OCI-LY7 (cell line): ENCODE data around the gene CDC14B. TPM values are rescaled to one million over a fixed set of nuclear protein-coding genes. Genes with fewer than 3 reads are reported as not detected.

Experiments used
- BruUV-seq: library from RNA; stranded (reverse); fragments of 400-500 nt; replicated peaks from 2 replicates; lab custom pipeline; 2021; lab: Mats Ljungman, UMichigan
- CTCF ChIA-PET: fragments of 300-600 bp; sonication (Branson Sonifier 250); formaldehyde crosslinking; loops from one replicate; lab custom pipeline; 2022; ENCODE audit warnings: antibody characterized with exemption; ENCODE audit not compliant: unreplicated experiment; lab: Charles Lee
- POLR2A ChIA-PET: fragments of 300-600 bp; sonication (Branson Sonifier 250); formaldehyde crosslinking; loops from one replicate; lab custom pipeline; 2022; ENCODE audit warnings: antibody characterized with exemption; lab: Charles Lee
- DNase-seq: peaks from one replicate; pipeline ENCODE4 v3.0.0-alpha.2; 2015; ENCODE audit warnings: low spot score
- H2AFZ ChIP-seq: fragments of 200-600 bp; sonication (generic), shearing (Covaris generic); 2 replicates; pipeline ENCODE4 v1.6.1; 2014; ENCODE audit warnings: mild to moderate bottlenecking, antibody characterized with exemption, low read length, moderate library complexity
- H3K27ac ChIP-seq: fragments of 200-600 bp; sonication (generic); 2 replicates; pipeline ENCODE4 v1.5.1; 2014; ENCODE audit warnings: mixed run types, low read depth, mild to moderate bottlenecking, moderate library complexity, low read length, inconsistent platforms; ENCODE audit not compliant: poor library complexity, severe bottlenecking
- H3K36me3 ChIP-seq: fragments of 200-600 bp; sonication (generic); 2 replicates; pipeline ENCODE4 v1.6.1; 2014; ENCODE audit warnings: mild to moderate bottlenecking, antibody characterized with exemption, low read length, moderate library complexity, mixed read lengths; ENCODE audit not compliant: insufficient read depth
- H3K4me1 ChIP-seq: fragments of 200-600 bp; sonication (generic); 2 replicates; pipeline ENCODE4 v1.5.1; 2014; ENCODE audit warnings: mild to moderate bottlenecking, low read length; ENCODE audit not compliant: insufficient read depth, poor library complexity, severe bottlenecking
- H3K4me2 ChIP-seq: fragments of 200-600 bp; sonication (generic); 2 replicates; pipeline ENCODE4 v1.6.1; 2014; ENCODE audit warnings: mild to moderate bottlenecking, low read length
- H3K4me3 ChIP-seq: fragments of 200-600 bp; sonication (generic); 2 replicates; pipeline ENCODE4 v1.5.1; 2014; ENCODE audit warnings: mild to moderate bottlenecking, low read depth, low read length; ENCODE audit not compliant: poor library complexity, severe bottlenecking
- H3K79me2 ChIP-seq: fragments of 200-600 bp; sonication (generic); 2 replicates; pipeline ENCODE4 v1.6.1; 2016; ENCODE audit warnings: low read depth, mild to moderate bottlenecking, low read length, moderate library complexity, mixed read lengths; ENCODE audit not compliant: insufficient read depth
- H3K9me2 ChIP-seq: fragments of 200-600 bp; sonication (generic); 2 replicates; pipeline ENCODE4 v1.6.1; 2016; ENCODE audit warnings: mild to moderate bottlenecking, low read length, mixed read lengths; ENCODE audit not compliant: insufficient read depth
- H3K9me3 ChIP-seq: fragments of 200-600 bp; sonication (generic); 2 replicates; pipeline ENCODE4 v1.6.1; 2014; ENCODE audit warnings: mild to moderate bottlenecking, mixed run types, low read length, mixed read lengths
- H4K20me1 ChIP-seq: fragments of 200-600 bp; sonication (generic); 2 replicates; pipeline ENCODE4 v1.6.1; 2014; ENCODE audit warnings: mild to moderate bottlenecking, antibody characterized with exemption, low read length, moderate library complexity, mixed read lengths; ENCODE audit not compliant: insufficient read depth
- EZH2phosphoT487 ChIP-seq: fragments of 200-600 bp; sonication (generic); IDR thresholded peaks from 2 replicates; pipeline ENCODE4 v1.6.1; 2018; ENCODE audit warnings: low read depth, borderline replicate concordance, mild to moderate bottlenecking, mixed run types, antibody characterized with exemption, low read length, moderate library complexity, mixed read lengths
- intact Hi-C: fragments of 100-400 bp; cut with micrococcal nuclease; formaldehyde crosslinking; loops from one replicate; pipeline ENCODE4 v1.10.0; 2022; ENCODE audit not compliant: unreplicated experiment
- total RNA-seq, 2 experiments: library from RNA; depleted of rRNA in 1 of 2; stranded (reverse); fragments of >200 nt in 1 of 2; shearing (Covaris generic) in 1 of 2; gene quantifications; 2 replicates each; pipeline ENCODE4 v1.2.3, GENCODE V29; 2014 to 2022
- TF ChIP-seq, protein P1 (sequence below): fragments of 200-600 bp; sonication (generic); conservative IDR thresholded peaks from 2 replicates; pipeline ENCODE4 v1.5.1; 2014; ENCODE audit warnings: mild to moderate bottlenecking, antibody characterized with exemption, low read length, moderate library complexity, mixed read lengths

Gene CDC14B
- total RNA-seq, 2 experiments from 2014 or later, result 0.27 TPM; not detected in 1

DNA sequence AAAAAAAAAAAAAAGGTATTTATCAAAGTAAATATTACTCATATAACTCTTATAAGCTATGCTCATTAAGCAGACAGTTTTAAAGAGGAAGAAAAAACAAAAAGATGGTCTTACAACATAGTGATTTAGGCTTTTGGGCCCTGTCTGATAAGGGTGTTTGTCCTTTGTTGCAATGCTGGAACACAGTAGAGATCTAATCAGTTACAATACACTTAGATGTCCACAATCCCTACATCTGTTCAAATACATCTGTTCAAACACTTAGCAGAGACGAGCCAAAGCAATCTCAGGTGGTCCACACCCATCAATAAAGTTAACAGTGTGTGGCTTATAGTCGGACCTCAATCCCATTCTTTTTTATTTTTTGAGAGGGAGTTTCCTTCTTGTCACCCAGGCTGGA is 24.5 kb upstream of the CDC14B start:
- H3K4me3 ChIP-seq, result no peak overlapping the region
- H4K20me1 ChIP-seq, result no peaks in the 10 kb centered on the region
- H3K9me2 ChIP-seq, result no peaks in the 10 kb centered on the region
- no TSS peak for BruUV-seq
- no peaks in the 10 kb centered on the region for H3K36me3 ChIP-seq
- no peak for DNase-seq
- ChIA-PET CTCF (no interaction called here), POLR2A (interaction anchor here (0.7 kb wide), 2 partner anchors 71 to 1242 kb away, joined by 5 read pairs; no protein-coding TSS in a partner anchor)
- no peak overlapping the region for H2AFZ ChIP-seq
- TF ChIP-seq, protein P1, sequence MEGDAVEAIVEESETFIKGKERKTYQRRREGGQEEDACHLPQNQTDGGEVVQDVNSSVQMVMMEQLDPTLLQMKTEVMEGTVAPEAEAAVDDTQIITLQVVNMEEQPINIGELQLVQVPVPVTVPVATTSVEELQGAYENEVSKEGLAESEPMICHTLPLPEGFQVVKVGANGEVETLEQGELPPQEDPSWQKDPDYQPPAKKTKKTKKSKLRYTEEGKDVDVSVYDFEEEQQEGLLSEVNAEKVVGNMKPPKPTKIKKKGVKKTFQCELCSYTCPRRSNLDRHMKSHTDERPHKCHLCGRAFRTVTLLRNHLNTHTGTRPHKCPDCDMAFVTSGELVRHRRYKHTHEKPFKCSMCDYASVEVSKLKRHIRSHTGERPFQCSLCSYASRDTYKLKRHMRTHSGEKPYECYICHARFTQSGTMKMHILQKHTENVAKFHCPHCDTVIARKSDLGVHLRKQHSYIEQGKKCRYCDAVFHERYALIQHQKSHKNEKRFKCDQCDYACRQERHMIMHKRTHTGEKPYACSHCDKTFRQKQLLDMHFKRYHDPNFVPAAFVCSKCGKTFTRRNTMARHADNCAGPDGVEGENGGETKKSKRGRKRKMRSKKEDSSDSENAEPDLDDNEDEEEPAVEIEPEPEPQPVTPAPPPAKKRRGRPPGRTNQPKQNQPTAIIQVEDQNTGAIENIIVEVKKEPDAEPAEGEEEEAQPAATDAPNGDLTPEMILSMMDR, result no peak
- no peak for TF ChIP-seq EZH2phosphoT487
- no peaks in the 10 kb centered on the region for H3K4me1 ChIP-seq
- H3K27ac ChIP-seq, result no peak overlapping the region
- intact Hi-C loops, result no loop called here
- H3K79me2 ChIP-seq, result no peaks in the 10 kb centered on the region
- no peak overlapping the region for H3K4me2 ChIP-seq
- no peaks in the 10 kb centered on the region for H3K9me3 ChIP-seq

- CTCF ChIA-PET, result no interaction called here
These were observed 21.9 kb upstream of the CDC14B start for GRCh38 chr9:96641514-96641913.

More at GRCh38 chr9:96641514-96641913, 21.9 kb upstream of the CDC14B start:
- Histone ChIP-seq H3K4me3 (no peak overlapping the region), H3K36me3 (no peaks in the 10 kb centered on the region), H3K79me2 (no peaks in the 10 kb centered on the region), H3K27ac (no peak overlapping the region), H3K4me2 (no peak overlapping the region), H3K9me3 (no peaks in the 10 kb centered on the region), H4K20me1 (no peaks in the 10 kb centered on the region), H3K9me2 (no peaks in the 10 kb centered on the region), H3K4me1 (no peaks in the 10 kb centered on the region), H2AFZ (no peak overlapping the region)
- BruUV-seq, result no TSS peak
- POLR2A ChIA-PET, result no interaction called here
- TF ChIP-seq, protein P1, result no peak
- TF ChIP-seq EZH2phosphoT487, result no peak
- no peak for DNase-seq
- intact Hi-C loops, result no loop called here
